Measurements from ENCODE around the gene OGDH.

The OGDH gene

GRCh38 chr7:44756904-44757303 is 150.5 kb downstream of the OGDH start:
- H3K9ac ChIP-seq (ENCODE audit: insufficient read length, low read depth), result no peak overlapping the region
- no peaks in the 10 kb centered on the region for H3K27me3 ChIP-seq (ENCODE audit: insufficient read depth, insufficient read length)
- no peaks in the 10 kb centered on the region for H3K9me3 ChIP-seq (ENCODE audit: insufficient read depth, low read length)
- peaks cover 19% of the 10 kb centered on the region for H3K4me1 ChIP-seq (ENCODE audit: insufficient read depth, insufficient read length)
- no peak overlapping the region for H3K4me3 ChIP-seq (ENCODE audit: insufficient read length, low read depth)
- DNase-seq (ENCODE audit: low read depth, low spot score), result no peak
- TF ChIP-seq SUZ12 (IDR thresholded peaks at IDR 0.05; ENCODE audit: extremely low read depth, insufficient read depth, insufficient read length), result no peak
- peaks cover 59% of the 10 kb centered on the region for H3K36me3 ChIP-seq (ENCODE audit: insufficient read depth, insufficient read length, low read length)

DNA sequence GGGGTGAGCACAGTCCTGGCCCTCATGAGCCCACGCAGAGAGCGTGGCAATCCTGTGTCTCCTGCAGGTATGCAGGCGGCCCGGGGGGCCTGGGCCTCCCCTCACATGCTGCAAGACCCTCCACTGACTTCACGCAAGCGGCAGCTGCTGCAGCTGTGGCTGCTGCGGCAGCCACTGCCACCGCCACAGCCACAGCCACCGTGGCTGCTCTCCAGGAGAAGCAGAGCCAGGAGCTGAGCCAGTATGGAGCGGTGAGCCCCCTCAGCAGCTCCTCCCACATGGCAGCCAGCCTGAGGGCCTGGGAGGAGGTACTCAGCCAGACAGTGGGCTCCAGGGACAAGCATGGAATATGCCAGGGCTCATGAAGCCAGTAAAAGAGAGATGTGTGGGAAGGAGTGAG is 150.9 kb downstream of the OGDH start:
- TF ChIP-seq SUZ12 (IDR thresholded peaks at IDR 0.05; ENCODE audit: extremely low read depth, insufficient read depth, insufficient read length) (no peak), YY1 (IDR thresholded peaks at IDR 0.05; ENCODE audit: insufficient read depth, insufficient read length) (no peak), ZNF274 (IDR thresholded peaks at IDR 0.05; ENCODE audit: low read depth, low read length) (no peak)
- no peak overlapping the region for H3K9ac ChIP-seq (ENCODE audit: insufficient read length, low read depth)
- peaks cover 63% of the 10 kb centered on the region for H3K36me3 ChIP-seq (ENCODE audit: insufficient read depth, insufficient read length, low read length)
- H3K27me3 ChIP-seq (ENCODE audit: insufficient read depth, insufficient read length), result no peaks in the 10 kb centered on the region
- H3K4me3 ChIP-seq (ENCODE audit: insufficient read length, low read depth), result no peak overlapping the region
- H3K4me1 ChIP-seq (ENCODE audit: insufficient read depth, insufficient read length), result peaks cover 19% of the 10 kb centered on the region
- DNase-seq (ENCODE audit: low read depth, low spot score), result no peak
- H3K9me3 ChIP-seq (ENCODE audit: insufficient read depth, low read length), result no peaks in the 10 kb centered on the region

DNA sequence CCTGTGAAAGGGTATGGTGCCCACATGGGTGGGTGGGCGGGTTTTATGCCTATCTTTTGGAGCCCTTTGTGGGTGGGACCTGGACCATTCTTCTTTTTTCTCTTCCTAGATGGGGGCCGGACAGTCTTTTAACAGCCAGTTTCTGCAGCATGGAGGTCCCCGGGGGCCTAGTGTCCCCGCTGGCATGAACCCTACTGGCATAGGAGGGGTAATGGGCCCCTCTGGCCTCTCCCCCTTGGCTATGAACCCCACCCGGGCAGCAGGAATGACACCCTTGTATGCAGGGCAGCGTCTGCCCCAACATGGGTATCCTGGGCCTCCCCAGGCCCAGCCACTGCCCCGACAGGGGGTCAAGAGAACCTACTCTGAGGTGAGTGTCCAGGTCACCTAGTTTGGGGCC is 151.3 kb downstream of the OGDH start:
- Histone ChIP-seq H3K9ac (ENCODE audit: insufficient read length, low read depth) (no peak overlapping the region), H3K27me3 (ENCODE audit: insufficient read depth, insufficient read length) (no peaks in the 10 kb centered on the region), H3K36me3 (ENCODE audit: insufficient read depth, insufficient read length, low read length) (peaks cover 68% of the 10 kb centered on the region), H3K4me1 (ENCODE audit: insufficient read depth, insufficient read length) (peaks cover 19% of the 10 kb centered on the region), H3K4me3 (ENCODE audit: insufficient read length, low read depth) (no peak overlapping the region), H3K9me3 (ENCODE audit: insufficient read depth, low read length) (no peaks in the 10 kb centered on the region)
- TF ChIP-seq YY1 (IDR thresholded peaks at IDR 0.05; ENCODE audit: insufficient read depth, insufficient read length), result no peak
- TF ChIP-seq ZNF274 (IDR thresholded peaks at IDR 0.05; ENCODE audit: low read depth, low read length), result no peak
- no peak for TF ChIP-seq SUZ12 (IDR thresholded peaks at IDR 0.05; ENCODE audit: extremely low read depth, insufficient read depth, insufficient read length)
- no peak for DNase-seq (ENCODE audit: low read depth, low spot score)

Data from NT2/D1 (cell line).